GM19328 (cell line): ENCODE data around the gene MRTO4.
"Not testable (repeated sequence)": the region's sequence is repeated elsewhere in the genome, so short reads cannot be mapped to it uniquely, and the experiment has no call there.

Experiments used
- ATAC-seq: cut with Tn5 transposase; IDR thresholded peaks from one replicate; pipeline ENCODE4 v1.9.1; 2021; ENCODE audit warnings: mild to moderate bottlenecking, moderate library complexity; ENCODE audit not compliant: unreplicated experiment

The MRTO4 gene

DNA sequence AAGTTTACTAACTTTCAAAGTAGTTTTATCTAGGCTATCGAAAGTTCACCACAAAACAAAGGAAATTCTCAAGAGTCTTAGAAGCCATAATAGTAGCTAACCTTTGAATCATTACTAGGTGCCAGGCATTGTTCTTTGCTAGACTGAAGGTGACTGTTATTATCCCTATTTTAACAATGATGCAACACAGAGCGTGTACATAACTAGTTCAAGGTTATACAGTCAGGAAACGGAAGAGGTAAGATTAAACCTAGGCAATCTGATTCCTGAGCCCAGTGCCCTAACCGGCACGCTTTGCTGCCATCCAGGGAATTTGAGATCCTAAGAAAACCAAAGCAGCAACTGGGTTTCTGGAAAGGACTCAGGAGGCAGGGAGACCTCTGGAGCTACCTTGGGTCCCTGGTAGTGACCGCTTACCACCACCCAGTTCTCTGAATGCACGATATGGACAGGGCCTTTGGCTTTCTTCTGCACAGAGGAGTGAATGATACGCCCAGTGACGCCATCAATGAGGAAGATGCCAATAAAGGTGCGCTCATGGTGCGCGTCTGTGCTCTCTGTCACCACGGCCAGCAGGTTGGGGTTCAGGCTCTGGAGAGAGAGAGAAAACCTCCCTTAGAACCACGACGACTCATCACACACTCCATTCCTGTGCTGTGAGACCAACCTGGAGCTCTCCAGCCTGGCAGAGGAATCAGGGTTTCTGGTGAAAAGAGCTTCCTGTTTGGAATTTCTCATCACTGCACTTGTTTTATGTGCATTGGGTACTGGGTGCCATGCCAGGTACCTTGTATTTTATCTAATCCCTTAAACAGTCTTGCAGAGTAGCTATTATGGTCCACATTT is 28.4 kb upstream of the MRTO4 start:
- no peak for ATAC-seq

- no peak for ATAC-seq
Observed at GRCh38 chr1:19229229-19229628, 22.4 kb upstream of the MRTO4 start.

DNA sequence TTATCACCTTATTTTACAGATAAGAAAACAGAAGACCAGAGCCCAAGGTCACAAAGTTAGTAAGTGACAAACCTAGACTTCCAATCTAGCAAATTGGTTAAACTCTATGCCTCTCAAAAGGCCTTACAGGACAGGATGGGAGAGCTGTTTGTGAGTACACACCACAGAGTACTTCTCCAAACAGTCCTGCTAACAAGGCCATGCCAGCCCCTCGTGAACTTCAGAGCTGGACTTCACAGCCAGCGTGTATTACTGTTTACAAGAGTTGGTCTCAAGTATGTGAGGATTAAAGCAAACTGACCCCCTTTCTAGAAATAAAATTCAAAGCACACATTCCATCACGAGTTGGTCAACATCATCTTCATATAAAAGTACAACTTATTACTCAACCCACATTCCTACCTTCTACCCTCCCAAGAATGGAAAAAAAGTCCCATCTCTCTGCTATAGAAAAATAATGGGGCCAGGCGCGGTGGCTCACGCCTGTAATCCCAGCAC is 21.7 kb upstream of the MRTO4 start:
- ATAC-seq: no peak

- not testable (repeated sequence) for ATAC-seq
Observed at GRCh38 chr1:19231736-19232523, 19.7 kb upstream of the MRTO4 start.

DNA sequence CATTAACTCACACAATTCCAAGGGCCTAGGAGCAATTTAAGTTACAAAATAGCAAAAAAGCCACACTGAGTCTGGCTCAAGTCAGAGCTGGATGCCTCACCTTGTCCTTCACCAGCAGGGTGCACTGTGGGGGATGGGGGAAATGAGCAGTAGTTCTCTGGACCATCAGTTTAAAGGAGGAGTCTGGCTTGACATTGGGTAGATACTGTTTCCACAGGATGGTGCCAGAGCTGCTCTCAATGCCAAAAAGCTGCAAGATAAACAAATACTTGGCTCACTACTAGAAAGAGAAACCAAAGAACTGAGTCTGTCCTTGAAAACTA is 19.1 kb upstream of the MRTO4 start:
- ATAC-seq: no peak

- no peak for ATAC-seq
Observed at GRCh38 chr1:19234224-19234623, 17.4 kb upstream of the MRTO4 start.

GRCh38 chr1:19239876-19240275 is 11.7 kb upstream of the MRTO4 start:
- ATAC-seq: no peak

DNA sequence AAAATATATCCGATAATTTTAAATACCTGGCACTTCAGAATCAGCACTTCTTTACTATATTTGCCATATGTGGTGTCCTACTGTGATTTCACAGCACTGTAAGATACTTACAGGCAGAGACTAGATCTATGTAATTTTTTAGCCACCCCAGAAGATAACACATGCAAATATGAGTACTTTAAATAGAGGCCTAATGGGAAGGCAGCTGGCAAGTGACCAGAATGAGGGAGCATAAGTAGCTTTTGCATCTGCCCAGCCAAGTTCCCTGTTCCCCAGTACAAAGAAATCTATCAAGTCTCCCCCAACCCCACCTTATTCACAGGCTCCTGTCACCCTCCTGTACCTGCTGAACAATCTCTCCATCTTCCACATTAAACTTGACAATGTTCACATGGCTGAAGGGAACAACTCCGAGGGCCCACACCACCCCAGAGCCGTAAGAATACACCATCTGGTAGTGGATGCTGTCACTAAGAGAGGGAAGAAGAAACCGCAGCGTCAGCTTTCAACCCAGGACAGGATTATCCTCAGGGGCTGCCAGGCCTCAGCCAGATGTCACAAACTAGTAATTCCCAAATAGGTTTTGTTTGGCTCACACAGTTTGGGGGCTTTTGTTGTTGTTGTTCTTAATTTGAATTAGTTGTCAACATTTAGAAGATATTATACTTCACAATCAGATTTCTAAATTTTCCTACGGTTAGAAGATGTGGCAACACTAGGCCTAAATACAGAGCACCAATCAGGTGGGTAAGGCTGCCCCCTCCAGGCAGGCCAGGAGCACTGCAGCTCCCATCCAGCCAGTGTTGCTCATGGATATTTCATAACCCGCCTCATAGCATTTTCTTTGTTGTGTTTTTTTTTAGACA is 10.7 kb upstream of the MRTO4 start:
- no peak for ATAC-seq

GRCh38 chr1:19250629-19251304 is 838 bp upstream of the MRTO4 start:
- ATAC-seq: no peak

DNA sequence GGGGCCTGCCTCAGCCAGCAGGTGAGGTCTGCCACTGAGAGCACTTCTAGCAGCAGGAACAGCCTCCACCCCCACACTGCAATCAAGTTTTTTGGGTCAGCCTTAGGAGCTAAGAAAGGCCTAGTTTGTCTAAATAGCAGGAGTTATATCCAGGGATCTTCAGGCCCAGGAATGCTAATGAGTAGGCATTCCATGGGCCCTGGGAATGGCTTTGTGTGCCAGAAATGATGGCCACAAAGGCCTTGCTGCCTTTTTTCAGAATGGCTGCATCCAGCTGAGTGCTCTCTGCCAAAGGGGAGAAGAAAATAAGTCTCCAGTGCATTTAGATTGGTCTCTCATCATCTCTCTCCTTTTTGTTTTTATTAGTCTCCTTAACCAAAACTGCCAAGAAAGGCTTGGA is 2.8 kb downstream of the MRTO4 start:
- no peak for ATAC-seq

DNA sequence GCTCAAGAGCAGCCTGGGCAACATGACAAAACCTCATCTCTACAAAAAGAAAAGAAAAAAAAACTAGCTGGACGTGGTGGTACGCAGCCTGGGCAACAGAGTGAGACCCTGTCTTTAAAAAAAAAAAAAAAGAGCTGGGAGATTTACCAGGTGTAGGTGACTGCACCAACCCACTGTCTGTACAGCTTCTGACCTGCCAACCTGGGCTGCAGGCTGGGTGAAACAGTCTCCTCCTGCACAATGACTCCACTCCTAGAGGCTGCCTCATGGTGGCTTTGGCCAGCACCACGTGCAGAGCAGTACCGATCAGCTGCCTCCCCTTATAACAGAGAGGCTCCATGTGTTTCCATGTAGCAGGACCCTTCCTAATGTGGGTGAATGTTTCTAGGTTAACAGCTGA is 3.7 kb downstream of the MRTO4 start:
- no peak for ATAC-seq

DNA sequence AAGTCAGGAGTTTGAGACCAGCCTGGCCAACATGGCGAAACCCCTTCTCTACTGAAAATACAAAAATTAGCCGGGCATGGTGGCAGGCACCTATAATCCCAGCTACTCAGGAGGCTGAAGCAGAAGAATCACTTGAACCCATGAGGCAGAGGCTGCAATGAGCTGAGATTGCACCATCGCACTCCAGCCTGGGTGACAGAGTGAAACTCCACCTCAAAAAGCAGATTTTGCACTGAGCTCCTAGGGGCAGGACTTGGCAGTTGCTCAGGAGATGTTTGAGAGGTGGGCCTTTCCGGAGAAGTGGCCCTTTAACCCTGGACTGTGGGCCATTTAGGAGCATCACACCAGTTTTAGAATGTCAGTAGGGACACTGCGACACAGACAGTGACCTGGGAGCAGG is 4.7 kb downstream of the MRTO4 start:
- not testable (repeated sequence) for ATAC-seq

GRCh38 chr1:19257178-19257914 is 5.7 kb downstream of the MRTO4 start:
- no peak for ATAC-seq

DNA sequence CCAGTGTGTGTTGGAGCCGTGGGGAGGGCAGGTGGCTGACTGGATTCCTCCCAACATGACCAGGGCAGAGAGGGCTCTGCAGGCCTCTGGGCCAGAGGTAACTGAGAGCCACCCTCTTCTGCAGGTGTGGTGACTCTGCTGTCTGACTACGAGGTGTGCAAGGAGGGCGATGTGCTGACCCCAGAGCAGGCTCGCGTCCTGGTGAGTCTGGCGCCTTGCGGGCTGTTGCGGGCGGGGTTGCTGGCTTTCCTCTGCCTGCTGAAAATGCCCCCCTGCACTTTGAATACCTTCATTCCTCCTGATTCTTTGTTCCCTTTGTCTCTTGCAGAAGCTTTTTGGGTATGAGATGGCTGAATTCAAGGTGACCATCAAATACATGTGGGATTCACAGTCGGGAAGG is 6.7 kb downstream of the MRTO4 start:
- ATAC-seq: no peak

- ATAC-seq: no peak
Observed at GRCh38 chr1:19260211-19261138, 8.9 kb downstream of the MRTO4 start.

GRCh38 chr1:19262047-19262446 is 10.4 kb downstream of the MRTO4 start:
- ATAC-seq: no peak

- ATAC-seq: no peak
Observed at GRCh38 chr1:19262744-19263143, 11.1 kb downstream of the MRTO4 start.

- no peak for ATAC-seq
Observed at GRCh38 chr1:19268445-19268844, 16.8 kb downstream of the MRTO4 start.
